ENCODE results near the gene SLC31A1. TPM values are rescaled to one million over a fixed set of nuclear protein-coding genes. Genes with fewer than 3 reads are reported as not detected.

SLC31A1 gene
- total and polyA plus RNA-seq, 2 of the 13 experiments (the other 11 are each of a cell fraction or from before 2014, with no cell fraction given) = 62.9 to 70.0 TPM

GRCh38 chr9:113228130-113228665 lies 6.9 kb downstream of the SLC31A1 start (continued):
- TF ChIP-seq ASH2L (IDR thresholded peaks at IDR 0.05; ENCODE audit: insufficient read length, low read depth, low read length) (peak; percentile 53), ZNF362 (CRISPR knock-in tag; IDR thresholded peaks at IDR 0.05; ENCODE audit: borderline replicate concordance) (no peak), HCFC1 (IDR thresholded peaks at IDR 0.05; ENCODE audit: low read depth, low read length) (no peak), ZNF616 (CRISPR knock-in tag; IDR thresholded peaks at IDR 0.05; ENCODE audit: low read depth) (no peak), ZSCAN30 (CRISPR knock-in tag; IDR thresholded peaks at IDR 0.05) (no peak), ZNF644 (CRISPR knock-in tag; IDR thresholded peaks at IDR 0.05; ENCODE audit: low read depth) (peak; percentile 38; the same call in 1 of the 2 replicates), HMGXB4 (CRISPR knock-in tag; IDR thresholded peaks at IDR 0.05; ENCODE audit: borderline replicate concordance in 1 of 2, low read depth in 1 of 2) (peak; percentile 7 to 35; a peak in 1 of 4 replicates), CEBPG (CRISPR knock-in tag; IDR thresholded peaks at IDR 0.05) (peak; percentile 76), MAX (IDR thresholded peaks at IDR 0.05) (peak; percentile 41; the same call in 1 of the 2 replicates), RXRB (CRISPR knock-in tag; IDR thresholded peaks at IDR 0.05; ENCODE audit: borderline replicate concordance) (peak; percentile 54; the same call in 1 of the 2 replicates), CREB1 (IDR thresholded peaks at IDR 0.05) (no peak), CREB1 (CRISPR knock-in tag; IDR thresholded peaks at IDR 0.05) (0 out of 2 replicates have a peak, but pooled peaks have one; percentile 13), ZNF672 (CRISPR knock-in tag; IDR thresholded peaks at IDR 0.05) (no peak), ZNF678 (CRISPR knock-in tag; IDR thresholded peaks at IDR 0.05) (no peak), SIX1 (CRISPR knock-in tag; IDR thresholded peaks at IDR 0.05; ENCODE audit: borderline replicate concordance) (peak; percentile 70; the same call in 1 of the 2 replicates), HMG20A (CRISPR knock-in tag; IDR thresholded peaks at IDR 0.05; ENCODE audit: borderline replicate concordance) (peak; percentile 17; the same call in 1 of the 2 replicates), SOX6 (IDR thresholded peaks at IDR 0.05) (no peak), SOX6 (CRISPR knock-in tag; IDR thresholded peaks at IDR 0.05) (peak; percentile 96), ZNF614 (CRISPR knock-in tag; IDR thresholded peaks at IDR 0.05; ENCODE audit: borderline replicate concordance) (0 out of 2 replicates have a peak, but pooled peaks have one; percentile 40), DMAP1 (CRISPR knock-in tag; IDR thresholded peaks at IDR 0.05) (peak; percentile 45), ZNF143 (CRISPR knock-in tag; IDR thresholded peaks at IDR 0.05) (no peak), HIVEP1 (CRISPR knock-in tag; IDR thresholded peaks at IDR 0.05) (no peak), SP5 (CRISPR knock-in tag; IDR thresholded peaks at IDR 0.05; ENCODE audit: borderline replicate concordance, low read depth) (peak; percentile 54; the same call in 1 of the 2 replicates), ZBTB46 (CRISPR knock-in tag; IDR thresholded peaks at IDR 0.05; ENCODE audit: borderline replicate concordance) (no peak), FOXO1 (CRISPR knock-in tag; IDR thresholded peaks at IDR 0.05) (peak; percentile 30; the same call in 1 of the 2 replicates), YEATS2 (CRISPR knock-in tag; IDR thresholded peaks at IDR 0.05; ENCODE audit: borderline replicate concordance) (no peak), KDM5B (CRISPR knock-in tag; IDR thresholded peaks at IDR 0.05; ENCODE audit: borderline replicate concordance) (no peak), SAFB2 (CRISPR knock-in tag; IDR thresholded peaks at IDR 0.05; ENCODE audit: borderline replicate concordance, low read depth) (no peak; the same call in 1 of the 2 replicates), ETV5 (CRISPR knock-in tag; IDR thresholded peaks at IDR 0.05; ENCODE audit: borderline replicate concordance) (peak; percentile 56; the same call in 1 of the 2 replicates)

Data from HepG2 (cell line).